A204.1 (cell line): ENCODE results near the gene VSTM2L.

Source experiments
- FAIRE-seq: peaks from 2 replicates; lab custom pipeline; 2012; peaks lifted over from hg19 to GRCh38; lab: Jason Lieb, UNC

VSTM2L gene

GRCh38 chr20:37990571-37991151 is 87.7 kb downstream of the VSTM2L start:
- no peak for FAIRE-seq

- no peak for FAIRE-seq
Measured at GRCh38 chr20:37991157-37991866, 88.4 kb downstream of the VSTM2L start.

GRCh38 chr20:37991908-37992307 is 89.0 kb downstream of the VSTM2L start:
- no peak for FAIRE-seq

GRCh38 chr20:37992802-37993409 is 90.0 kb downstream of the VSTM2L start:
- FAIRE-seq = no peak

- no peak for FAIRE-seq
Measured at GRCh38 chr20:37994512-37994911, 91.6 kb downstream of the VSTM2L start.
